ENCODE results near the gene SETDB1.

- TF ChIP-seq CTCF (IDR thresholded peaks at IDR 0.05 in 8 of 11, conservative IDR thresholded peaks at IDR 0.05 in 3 of 11) (no peak), POLR2A (IDR thresholded peaks at IDR 0.05) (no peak)
These were observed 28.5 kb downstream of the SETDB1 start for GRCh38 chr1:150954708-150955107.
